CD4-positive, alpha-beta T cell treated with Interleukin-15 for 4 hours (primary cell): ENCODE measurements around the gene LRMDA.

Experiments
- DNase-seq: peaks from one replicate; pipeline ENCODE4 v3.0.0-alpha.2; 2020; ENCODE audit warnings: low spot score

Gene LRMDA

DNA sequence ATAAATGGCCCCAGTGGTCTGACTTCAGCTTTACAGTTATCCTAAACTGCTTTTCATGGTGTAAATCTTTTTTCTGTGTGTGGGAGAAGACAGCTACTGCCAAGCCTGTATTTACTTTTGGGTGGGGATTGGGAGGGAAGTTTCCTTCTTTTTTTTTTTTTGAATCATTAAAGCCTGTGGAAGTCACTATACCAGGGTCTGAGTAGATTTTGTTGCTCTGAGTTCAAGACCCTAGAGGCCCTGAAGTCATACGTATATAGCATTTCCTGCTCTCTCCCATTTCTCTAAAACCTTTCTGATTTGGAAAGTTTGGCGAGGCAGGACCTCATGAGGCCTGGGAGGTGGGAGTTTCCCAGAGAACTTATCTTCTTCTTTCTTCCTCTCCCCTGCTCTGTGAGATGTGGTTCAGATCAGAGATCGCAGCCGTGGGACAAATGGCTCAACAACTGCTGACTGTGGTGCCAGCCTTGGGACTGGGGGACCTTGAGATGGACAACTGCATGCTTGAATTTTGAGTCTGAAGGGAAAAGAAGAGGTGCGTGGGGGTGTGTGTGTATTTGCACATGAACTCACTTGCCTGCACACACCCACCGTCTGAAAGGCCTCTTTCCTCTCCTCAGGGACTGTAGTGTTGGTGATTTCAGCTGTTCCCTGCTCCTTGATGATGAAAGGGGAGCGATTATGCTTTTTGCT, 18.1 kb downstream of the LRMDA start:
- DNase-seq, result no peak

DNA sequence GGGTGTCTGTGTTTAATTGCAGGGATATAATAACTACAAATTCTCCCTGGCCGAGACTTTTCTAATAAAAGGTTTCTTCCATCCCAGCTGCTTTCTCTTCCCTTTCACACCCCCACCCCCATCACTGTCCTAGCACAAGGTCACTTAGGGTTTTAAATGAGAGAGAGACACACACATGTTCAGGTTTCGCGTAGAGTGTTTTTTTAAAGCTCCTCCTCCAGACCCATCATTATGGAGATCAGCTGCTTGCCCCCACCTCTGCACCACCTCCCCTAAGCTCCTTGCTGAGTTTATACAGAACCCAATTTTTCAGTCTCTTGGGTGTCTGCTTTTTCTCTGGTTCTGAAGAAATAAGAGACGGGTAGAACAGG, 18.6 kb downstream of the LRMDA start:
- no peak for DNase-seq

GRCh38 chr10:75450644-75451640, 19.5 kb downstream of the LRMDA start:
- DNase-seq, result no peak

- no peak for DNase-seq
Measured at GRCh38 chr10:75451831-75452230, 20.4 kb downstream of the LRMDA start.

GRCh38 chr10:75452997-75453396, 21.6 kb downstream of the LRMDA start:
- no peak for DNase-seq

- DNase-seq, result no peak
Measured at GRCh38 chr10:75456122-75456521, 24.7 kb downstream of the LRMDA start.

GRCh38 chr10:75460059-75460458, 28.6 kb downstream of the LRMDA start:
- no peak for DNase-seq

- no peak for DNase-seq
Measured at GRCh38 chr10:75461672-75462649, 30.5 kb downstream of the LRMDA start.

DNA sequence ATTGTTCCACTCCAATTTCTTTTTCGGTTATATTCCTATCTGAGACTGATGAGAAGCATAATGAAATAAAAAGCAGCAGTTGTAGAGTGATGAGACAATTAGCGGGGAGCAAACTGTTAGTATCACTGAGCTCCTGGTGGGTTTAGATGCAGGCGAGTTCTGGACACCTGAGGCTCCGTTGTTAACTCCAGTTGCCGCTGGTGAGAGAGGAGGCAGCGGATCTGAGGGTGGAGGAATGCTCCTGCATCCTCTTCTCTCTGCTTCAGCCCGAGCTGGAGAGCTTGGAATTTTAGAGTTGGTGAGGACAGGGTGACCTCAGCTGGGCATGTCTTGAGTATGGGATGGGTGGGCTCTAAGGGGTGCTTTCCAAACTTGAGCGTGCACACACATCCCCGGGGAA, 31.4 kb downstream of the LRMDA start:
- DNase-seq, result no peak

DNA sequence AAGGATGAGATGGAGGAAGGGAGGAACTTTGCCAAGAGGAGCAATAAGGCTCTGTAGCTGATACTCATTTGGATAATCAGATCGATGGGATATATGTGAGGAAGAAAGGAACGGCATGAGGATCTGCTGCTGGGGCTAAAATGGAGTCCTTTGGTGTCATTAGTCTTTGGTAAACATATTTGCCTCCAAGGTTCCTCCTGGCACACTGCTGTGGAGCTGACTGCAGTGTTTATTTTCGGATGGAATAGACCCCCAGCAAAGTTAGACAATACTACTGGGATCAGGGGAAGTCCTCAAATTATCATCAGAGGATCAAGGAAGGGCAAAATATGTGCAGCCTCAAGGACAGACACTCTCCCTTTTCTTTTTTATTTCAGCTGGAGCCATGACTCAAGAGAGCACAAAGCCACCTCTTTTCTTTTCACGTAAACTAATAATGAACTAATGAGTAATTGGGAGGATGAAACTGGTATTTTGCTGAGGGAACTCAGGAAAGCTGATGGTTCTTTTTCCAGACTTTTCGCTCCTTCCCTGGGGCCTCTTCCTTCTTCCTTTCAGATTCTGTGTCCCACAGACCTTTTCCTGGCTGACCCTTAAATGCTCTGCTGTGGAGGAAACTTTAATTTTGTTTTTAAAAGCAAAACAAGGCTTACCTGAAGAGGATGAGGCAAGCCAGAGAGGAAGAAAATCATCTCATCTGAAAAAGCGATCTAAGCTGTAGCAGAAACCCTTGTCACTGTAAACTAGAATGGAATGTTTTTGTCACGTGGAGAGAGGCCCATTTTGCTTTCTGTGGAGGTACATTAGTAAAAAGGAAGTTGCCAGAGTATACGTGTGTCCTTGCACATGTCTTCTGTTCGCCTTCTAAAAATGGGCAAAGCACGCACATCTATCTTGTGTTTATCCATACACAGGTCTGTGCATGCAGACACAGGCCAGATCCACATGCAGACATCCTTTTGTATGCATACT, 33.3 kb downstream of the LRMDA start:
- DNase-seq, result no peak

- no peak for DNase-seq
Measured at GRCh38 chr10:75465450-75465827, 34.0 kb downstream of the LRMDA start.

DNA sequence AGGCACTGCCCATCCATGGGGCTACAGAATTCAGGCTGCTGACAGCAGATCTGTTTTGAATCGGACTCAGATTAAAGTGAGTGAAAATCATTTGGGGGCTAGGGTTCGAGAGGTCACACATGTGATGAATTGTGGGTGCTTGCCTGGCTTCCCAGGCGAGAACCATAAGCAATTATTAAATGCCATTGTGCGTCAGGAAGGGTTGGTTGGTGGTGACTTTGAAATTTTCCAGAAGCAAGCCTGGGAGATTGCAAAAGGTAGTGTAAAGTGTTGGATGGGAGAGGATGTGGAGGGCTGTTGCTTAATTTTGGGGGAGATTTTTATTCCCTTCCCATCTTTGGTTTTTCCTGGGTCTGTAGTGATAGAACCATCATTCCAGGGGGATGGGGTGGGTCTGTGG, 34.6 kb downstream of the LRMDA start:
- DNase-seq, result no peak

- no peak for DNase-seq
Measured at GRCh38 chr10:75466886-75467285, 35.5 kb downstream of the LRMDA start.

- DNase-seq, result no peak
Measured at GRCh38 chr10:75468612-75469005, 37.2 kb downstream of the LRMDA start.

DNA sequence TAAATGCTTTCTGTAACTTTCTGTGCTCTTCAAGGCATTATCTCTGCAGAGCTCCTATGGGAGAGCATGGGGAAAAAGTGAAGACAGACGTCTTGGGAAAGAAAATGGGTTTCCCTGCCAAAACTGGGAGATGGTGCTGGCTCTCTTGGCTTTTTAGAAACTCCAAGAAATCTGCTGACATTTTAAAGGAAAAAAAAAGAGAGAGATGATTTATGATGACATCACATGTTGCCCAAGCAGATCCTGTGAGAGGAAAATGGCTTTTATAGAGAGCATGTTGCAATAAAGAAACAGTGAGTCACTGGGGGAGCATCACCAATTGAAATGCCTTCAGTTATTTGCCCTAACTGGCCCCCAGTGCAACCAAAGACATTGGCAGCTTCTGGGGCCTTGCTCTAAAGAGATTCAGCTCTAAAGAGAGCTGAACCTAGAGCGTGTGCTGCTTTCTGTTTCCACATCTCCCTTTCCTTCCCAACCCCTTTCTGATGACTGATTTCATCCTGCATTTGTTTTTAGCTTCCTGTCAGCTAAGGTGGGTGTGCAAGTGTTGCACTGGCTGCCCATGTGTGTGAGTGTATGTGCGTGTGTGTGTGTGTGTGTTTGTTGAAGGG, 37.7 kb downstream of the LRMDA start:
- DNase-seq, result no peak

DNA sequence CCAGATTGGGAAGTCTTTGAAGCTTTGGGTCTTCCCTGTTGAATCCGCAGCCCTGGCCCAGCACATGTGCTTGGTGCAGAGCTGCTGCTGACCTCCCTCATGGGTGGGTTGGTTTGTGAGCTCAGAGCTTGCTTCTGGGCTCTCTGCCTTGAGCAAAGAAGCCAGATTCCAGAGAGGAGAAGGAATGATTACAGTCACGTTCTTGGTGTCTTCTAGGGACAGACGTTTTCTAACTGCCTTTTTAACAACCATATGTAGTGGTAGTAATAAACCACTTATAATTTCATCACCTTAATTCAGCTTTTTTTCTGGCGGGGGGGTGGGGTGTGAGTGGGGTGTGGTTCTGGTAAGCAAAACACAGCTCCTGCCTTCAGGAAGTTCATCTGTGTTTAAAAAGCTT, 39.5 kb downstream of the LRMDA start:
- DNase-seq, result no peak

GRCh38 chr10:75472685-75473084, 41.3 kb downstream of the LRMDA start:
- DNase-seq, result no peak

DNA sequence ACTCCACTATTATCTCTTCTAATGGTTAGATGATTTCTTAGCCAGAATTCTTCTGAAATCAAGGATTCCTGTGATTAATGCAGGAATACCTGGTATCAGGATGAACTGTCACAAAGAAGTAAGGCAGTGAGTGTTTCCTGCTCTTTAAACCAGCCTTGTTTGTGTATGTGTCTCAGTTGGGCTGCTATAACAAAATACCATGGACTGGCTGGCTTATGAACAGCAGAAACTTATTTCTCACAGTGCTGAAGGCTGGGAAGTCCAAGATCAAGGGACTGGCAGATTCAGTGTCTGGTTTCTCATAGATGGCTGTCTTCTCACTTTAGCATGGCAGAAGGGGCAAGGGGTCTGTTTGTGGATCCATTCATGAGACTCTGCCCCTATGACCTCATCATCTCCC, 42.7 kb downstream of the LRMDA start:
- DNase-seq, result no peak

DNA sequence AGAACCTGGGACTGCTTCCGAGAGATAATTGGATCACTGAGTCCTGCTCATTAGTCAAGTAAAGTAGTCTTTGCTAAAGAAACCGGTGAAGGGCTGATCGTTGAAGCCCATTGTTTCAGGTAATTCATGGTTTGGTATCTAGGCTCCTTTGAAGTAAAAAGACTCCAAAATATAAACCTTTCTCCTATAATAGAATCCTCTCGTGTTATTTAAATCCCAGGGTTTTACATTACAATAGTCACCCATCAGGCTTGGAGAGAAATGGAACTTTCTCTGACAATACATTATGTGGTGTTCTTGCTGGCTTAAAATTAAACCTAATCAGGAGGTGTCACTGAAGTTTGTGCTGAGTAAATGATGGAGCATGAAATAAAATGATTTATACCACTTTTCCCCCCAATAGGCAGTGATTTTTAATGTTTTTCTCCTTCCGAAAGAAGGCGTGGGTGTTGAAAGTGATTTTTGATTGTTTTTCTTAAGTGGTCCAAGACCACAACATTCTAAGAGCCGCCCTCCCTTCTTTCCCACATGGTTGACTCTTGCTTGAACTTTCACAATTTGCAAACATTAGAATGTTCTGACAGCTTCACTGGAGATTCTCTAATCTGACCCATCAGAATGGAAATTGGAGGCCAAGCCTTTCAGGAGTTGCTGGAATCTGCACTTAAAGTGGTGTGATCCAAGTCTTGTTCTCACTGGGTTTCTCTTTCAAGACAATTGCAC, 44.2 kb downstream of the LRMDA start:
- no peak for DNase-seq

GRCh38 chr10:75476569-75476968, 45.1 kb downstream of the LRMDA start:
- DNase-seq, result no peak
